NCI-H2196 treated with DMSO at 0.1 percent for 48 hours (cell line): ENCODE measurements around the gene LUZP4.
A peak's percentile ranks its signal among the peaks of the same experiment; 100 is the strongest.
"Not testable (repeated sequence)": the region's sequence is repeated elsewhere in the genome, so short reads cannot be mapped to it uniquely, and the experiment has no call there.

ENCODE experiments used
- DNase-seq: peaks from one replicate; lab custom pipeline; 2025; ENCODE audit not compliant: unreplicated experiment; lab: John Stamatoyannopoulos, UW

The LUZP4 gene, protein sequence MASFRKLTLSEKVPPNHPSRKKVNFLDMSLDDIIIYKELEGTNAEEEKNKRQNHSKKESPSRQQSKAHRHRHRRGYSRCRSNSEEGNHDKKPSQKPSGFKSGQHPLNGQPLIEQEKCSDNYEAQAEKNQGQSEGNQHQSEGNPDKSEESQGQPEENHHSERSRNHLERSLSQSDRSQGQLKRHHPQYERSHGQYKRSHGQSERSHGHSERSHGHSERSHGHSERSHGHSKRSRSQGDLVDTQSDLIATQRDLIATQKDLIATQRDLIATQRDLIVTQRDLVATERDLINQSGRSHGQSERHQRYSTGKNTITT

DNA sequence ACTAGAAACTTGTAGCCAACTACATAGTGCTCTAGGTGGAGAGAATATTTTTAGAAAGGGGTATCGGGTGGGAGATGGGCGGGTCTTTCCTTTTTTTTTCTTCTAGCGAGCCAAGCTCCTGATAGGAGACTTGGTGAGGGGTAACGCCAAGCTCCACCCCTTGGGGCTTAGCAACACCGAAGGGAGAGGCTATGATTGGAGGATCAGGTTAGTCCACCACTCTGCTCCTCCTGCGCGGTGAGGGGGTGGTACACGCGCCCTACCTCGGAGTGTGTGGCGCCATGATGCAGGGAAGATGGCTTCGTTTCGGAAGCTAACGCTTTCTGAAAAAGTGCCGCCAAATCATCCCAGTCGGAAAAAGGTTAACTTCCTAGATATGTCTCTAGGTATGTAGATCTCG, at the start of gene LUZP4:
LUZP4 (plus strand) TSS at position 251 of the 400 bp plus-strand sequence; CDS start at position 296, 45 bp downstream.
- DNase-seq = no peak

DNA sequence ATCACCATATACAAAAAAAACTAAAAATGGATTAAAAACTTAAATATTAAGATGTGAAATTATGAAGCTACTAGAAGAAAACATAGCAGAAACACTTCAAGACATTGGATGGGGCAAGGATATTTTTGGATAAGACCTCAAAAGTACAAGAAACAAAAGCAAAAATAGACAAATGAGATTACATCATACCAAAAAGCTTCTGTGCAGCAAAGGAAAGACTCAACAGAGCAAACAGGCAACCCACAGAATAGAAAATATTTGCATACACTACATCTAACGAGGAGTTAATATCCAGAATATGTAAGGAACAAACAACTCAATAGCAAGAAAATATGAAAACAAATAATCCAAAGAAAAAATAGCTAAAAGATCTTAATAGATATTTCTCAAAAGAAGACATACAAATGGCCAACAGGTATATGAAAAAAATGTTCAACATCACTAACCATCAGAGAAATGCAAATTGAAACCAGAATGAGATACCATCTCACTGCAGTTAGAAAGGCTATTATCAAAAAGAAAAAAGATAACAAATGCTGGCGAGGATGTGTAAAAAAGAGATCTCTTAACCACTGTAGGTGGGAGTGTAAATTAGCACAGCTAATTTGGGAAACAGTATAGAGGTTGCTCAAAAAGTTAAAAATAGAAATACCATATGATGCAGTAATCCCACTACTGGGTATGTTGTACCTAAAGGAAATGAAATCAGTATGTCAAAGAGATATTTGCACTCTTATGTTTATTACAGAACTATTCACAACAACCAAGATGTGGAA, 37.9 kb upstream of the LUZP4 start:
- no peak for DNase-seq

DNA sequence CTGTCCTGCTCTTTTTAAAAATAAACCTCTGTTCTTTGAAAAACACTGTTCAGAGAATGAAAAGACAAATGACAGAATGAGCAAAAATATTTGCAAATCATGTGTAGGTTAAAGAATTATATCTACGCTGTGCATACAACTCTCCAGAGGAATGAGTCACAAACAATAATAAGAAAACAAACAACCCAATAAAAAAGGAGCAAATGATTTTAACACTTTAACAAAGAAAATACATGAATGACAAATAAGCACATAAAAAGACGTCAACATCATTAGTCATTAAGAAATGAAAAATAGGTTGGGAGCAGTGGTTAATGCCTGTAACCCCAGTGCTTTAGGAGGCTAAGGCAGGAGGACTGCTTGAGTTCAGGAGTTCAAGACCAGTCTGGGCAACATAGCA, 34.5 kb upstream of the LUZP4 start:
- DNase-seq = no peak

DNA sequence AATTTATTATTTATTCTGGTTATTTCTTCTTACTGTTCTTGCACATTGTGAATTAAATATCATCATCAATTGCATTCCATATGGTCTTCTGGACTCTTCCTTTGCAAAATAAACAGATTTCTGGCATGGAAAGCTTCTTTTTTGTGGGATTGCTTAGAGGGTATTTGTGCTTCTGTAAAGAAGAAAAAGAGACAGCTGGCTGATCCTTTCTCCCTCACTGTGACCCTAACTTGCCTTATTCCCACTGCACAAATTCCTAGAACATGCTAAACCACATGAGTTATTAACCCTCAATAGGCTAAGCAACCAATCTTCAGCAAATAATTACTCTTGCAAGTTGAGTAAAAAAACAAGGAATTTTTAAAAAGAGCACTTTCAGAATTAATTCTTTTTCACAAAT, 31.8 kb upstream of the LUZP4 start:
- no peak for DNase-seq

DNA sequence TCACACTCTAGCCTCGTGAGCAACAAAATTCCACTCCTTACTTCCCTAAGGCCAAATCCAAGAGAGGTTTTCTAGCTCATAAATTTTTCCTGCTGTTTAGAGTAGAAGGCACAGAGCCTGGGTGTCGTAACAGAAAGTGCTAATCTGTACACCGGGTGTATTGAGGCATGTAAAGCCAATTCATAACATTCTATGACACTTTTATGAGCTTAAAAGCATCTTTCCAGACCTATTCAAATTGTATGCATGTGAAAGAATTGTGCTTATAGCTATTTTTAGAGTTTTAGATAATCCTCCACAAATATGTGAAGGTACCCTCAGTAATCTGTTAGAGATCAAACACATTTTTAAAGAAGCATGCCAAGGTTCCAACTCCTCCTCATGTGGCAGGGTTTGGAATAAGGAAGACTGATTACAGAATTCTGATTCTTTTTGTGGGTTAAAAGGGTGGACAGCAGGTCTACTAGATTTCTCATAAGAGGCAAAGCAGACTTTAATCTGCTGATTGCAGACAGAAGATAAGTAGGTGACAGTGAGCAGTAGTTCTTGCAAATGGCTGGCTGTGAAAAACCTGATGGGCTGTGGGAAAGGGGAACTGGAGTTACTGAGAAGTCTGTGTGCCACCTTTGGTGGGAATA, 30.2 kb upstream of the LUZP4 start:
- DNase-seq = no peak

DNA sequence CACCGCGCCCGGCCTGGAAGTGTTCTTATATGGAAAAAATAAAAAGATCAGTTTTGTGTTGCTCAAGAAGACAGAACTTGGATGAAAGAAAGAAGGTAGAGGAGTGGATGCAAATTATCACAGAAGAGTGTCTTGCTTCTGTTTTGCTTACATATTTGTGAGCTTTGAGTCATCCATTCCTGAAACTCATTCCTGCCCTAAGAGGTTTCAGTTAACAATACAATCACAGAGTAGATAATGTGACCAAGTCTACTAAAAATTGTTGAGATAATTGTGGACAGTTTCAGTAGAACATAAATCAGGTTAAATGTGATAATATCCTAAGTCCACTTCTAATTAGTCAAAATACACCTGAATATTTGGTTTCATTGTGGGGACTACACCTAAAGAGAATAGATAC, 29.2 kb upstream of the LUZP4 start:
- no peak for DNase-seq

DNA sequence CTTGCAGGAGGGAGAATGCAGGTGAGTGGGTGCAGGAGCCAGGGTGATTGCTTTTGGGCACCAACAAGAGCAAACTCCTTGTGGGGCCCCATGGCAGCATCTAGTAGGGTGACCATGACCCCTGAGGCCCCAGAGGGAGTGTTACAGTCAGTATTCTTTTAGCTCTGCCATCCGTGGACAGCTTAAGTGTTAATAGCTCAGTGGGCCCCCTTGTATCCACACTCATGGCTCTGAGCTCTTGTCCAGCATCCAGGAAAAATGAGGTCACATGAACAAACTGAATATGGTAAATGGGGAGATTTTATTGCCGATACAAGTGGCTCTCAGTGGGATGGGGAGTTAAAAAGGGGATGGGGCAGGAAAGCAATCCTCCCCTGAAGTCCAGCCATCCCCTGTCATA, 28.4 kb upstream of the LUZP4 start:
- DNase-seq = no peak

DNA sequence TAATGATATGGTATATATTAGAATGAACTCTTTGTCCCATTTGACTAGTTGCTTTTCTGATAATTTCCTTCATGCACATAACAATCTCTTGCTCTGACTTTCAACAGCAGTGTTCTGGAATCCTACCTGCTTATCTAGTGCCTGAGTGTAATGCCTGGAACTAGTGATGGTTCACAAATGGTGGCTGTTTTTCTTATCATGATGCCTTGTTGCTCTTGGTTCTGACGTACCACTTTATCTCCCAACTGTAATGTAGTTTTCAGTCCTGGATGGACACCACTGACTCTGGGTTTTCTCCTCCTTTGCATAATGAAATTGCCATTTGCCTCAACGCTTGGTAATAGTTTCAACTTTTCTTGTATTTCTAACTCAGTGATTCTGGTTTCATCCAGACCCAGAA, 25.5 kb upstream of the LUZP4 start:
- no peak for DNase-seq

DNA sequence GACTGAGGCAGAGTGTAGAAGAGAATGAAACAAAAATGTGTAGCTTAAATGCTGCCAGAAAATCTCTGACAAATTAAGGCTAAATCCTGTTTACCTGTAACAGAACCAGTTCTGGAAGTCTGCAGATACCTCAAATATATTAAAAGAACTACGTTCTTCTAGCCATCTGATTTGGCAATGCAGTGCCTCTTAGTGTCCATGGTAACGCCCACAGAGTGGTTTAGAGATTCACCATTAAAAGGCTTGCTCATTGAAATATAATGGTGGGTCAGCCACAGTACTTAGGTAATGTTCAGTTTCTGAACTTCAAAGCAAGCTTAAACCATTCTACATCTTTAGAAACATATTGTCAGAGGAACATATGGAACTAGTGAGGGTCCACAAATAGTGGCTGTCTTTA, 23.2 kb upstream of the LUZP4 start:
- DNase-seq = no peak

DNA sequence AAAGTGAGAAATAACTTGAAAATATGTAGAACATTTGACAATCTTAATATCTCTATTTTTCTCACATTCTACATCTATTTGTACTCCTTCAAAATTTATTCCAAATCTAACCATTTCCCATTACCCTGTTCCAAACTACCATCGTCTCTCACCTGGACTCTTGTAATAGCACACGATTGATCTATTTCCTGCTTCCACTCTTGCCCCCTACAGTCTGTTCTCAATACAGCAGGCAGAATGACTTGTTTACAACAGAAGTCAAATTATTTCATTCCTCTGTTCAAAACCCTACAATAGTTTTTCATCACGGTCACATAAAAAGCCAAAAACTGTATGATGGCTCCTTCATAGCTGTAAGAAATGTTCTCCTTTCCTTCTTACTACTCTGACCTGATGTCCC, 21.1 kb upstream of the LUZP4 start:
- no peak for DNase-seq

DNA sequence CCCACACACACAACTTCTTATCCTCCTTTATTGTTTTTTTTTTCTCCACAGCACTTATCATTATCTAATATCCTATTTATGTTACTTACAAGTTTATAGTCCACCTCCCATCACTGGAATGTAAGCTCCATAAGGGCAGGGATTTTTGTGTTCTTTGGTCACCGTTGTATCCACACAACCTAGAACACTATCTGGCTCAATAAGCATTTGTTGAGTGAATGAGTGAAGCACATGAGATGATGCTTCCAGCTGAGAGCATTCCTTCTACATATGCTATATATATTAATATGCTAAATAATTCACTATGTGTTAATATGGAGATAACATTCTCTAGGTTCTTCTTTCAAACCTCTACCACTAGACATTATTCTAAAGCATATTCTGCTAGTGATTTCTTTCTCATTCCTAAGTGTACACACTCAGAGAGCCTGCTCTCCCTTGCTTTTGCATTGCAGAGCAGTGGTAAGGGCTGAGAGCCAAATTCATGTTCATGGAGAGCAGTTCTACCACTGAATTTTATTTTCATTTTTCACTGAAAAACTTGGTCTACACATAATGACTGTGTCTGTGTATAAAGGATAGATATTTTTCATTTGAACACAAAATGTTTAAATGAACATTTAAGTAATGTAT, 20.3 kb upstream of the LUZP4 start:
- no peak for DNase-seq

DNA sequence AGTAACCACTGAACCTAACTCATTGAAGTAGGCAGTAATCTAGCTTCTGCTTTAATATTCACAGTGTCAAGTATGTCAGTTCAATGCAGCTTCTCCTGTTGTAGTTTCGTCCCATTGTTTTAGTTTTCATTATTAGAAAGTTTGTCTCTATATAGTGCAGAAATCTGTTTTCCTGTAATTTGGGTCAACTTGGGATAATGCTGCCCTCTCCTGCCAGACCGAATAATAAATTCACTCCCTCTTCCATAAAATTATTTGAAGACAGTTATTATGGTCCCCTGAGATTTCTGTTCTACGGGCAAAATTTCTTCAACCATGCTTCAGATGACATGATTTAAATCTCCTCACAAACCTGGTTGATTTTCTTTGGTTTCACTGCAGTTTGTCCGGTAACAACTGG, 4.6 kb upstream of the LUZP4 start:
- DNase-seq = no peak

DNA sequence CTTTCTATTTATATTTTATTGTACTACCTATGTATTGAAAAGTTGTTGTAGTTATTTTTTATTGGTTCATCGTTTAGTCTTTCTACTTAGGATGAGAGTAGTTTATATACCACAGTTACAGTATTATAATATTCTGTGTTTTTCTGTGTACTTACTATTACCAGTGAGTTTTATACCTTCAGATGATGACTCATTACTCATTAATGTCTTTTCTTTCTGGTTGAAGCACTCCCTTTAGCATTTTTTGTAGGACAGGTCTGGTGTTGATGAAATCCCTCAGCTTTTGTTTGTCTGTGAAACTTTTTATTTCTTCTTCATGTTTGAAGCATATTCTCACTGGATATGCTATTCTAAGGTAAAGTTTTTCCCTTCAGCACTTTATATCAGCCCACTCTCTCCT, 7.7 kb downstream of the LUZP4 start:
- no peak for DNase-seq

DNA sequence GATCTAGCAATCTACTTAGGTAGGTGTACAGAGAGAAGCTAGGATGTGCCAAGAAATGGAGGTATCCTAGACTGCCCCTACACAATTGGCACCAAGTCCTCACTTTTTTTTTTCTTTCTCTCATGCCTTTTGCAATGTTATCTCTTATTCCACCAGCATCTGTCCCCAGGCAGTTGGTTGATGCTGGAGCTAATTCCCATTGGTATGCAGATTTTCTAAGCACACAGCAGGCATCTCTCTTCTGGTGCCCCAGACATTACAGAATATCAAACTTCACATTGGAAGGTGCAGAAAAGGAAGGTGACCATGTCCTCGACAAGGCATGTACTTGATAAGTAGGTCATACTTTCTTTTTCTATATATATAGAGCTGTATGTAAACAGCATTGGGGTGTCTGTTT, 21.6 kb downstream of the LUZP4 start:
- no peak for DNase-seq

DNA sequence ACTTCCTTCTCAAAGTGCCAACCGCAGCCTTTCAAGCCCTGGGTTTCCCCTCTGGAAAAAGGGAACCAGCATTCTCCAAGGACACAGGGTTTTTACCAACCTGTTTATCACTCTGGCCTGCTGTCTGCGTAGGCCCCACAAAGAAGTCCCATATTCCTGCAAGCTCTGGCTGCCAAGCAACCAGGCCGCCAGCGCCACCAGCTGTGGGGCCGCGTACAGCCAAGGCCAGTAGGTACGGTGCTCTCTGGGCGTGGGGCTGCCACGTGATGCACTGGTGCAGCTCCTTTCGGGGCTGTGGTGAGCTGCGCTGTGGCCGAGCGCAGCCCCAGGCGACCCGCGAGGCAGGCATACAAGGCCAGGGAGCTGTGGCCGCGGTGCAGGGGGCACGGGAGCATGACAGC, 22.1 kb downstream of the LUZP4 start:
- no peak for DNase-seq

DNA sequence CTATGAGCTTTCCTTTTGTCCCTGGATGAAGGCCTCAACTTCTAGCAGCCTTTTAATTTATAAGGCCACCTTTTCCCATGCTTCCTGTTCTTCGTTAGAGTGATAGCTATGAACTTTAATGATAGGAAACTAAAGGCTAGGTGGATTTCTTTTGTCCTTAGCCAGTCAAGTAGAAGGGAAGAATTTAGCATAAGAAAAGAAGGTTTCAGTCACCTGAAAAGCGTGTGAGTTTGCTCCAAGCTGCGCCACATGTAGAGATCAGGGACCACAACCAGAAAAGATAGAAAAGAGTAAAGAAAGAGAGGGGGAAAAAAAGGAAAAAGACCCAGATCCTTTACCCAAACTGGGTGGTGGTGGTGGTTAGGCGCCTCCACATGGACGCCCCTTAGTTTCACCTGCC, 28.6 kb downstream of the LUZP4 start:
- no peak for DNase-seq

DNA sequence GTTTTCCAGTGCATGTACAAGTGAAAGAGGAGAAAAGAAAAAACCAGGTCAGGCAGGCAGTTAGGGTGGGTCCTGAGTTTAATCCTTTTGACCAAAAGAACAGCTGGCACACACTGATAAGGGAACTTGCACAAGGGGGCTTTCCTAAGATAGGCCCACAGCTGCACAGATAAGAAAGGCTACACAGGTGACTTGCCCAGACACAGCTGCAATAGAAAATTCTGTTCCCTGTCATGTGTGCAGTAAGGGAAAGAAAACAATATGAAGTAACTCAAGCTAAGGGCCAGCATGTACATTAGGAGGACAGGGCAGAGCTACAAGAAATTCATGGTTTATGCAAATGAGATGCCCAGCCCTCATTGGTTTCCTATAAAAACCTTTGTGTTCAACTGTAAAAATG, 32.9 kb downstream of the LUZP4 start:
- DNase-seq = no peak

DNA sequence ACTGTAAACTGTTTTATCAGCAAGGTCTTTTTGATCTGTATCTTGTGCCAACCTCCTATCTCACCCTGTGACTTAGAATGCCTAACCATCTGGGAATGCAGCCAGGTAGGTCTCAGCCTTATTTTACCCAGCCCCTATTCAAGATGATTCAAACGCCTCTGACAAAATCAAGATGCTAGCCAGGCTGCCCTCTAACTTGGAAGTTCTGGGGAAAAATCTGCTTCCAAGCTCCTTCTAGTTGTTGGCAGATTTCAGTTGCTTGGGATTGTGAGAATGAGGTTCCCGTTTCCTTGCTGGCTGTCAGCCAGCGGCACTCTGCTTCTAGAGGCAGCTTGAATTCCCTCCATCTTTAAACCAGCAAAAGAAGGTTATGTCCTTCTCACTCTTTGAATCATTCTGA, 34.7 kb downstream of the LUZP4 start:
- no peak for DNase-seq

DNA sequence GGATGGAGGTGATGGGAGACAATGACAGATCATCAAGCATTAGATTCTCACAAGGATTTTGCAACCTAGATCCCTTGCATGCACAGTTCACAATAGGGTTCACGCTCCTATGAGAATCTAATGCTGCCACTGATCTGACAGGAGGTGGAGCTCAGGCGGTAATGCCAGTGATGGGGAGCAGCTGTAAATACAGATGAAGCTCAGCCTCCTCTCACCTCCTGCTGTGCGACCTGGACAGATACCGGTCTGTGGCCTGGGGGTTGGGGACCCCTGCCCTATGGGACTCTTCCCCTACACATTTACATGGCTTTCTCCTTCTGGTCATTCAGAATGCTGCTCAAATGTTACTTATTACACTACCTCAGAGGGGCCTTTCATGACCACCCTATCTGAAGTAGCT, 39.8 kb downstream of the LUZP4 start:
- not testable (repeated sequence) for DNase-seq

DNA sequence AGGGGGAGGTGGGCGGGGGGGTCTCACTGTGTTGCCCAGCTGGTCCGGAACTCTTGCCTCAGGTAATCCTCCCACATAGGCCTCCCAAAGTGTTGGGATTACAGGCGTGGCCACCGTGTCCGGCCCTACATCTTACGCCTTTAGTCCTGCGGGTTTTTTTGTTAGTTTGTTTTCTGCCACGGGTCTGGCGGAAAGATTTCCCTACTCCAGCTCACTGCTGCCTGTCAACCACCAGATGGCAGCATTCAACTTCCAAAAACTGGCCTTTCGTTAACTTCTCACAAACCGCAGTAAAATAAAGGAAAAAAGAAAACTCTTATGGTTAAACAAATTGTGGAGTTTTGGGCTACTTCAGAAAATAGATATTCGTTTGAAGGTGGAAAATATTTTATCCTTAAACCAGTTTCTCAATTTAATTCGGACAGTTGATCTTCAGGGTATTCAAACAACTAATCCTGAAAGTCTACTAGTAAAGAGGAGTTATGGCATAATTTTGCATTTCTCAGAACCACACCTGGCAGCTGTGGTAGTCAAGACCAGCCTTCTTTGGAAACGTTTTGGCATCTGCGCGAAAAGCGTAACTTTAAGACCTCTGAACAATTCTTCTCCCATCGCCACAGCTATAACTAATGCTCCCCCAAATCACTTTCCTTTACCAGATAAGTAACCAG, 41.1 kb downstream of the LUZP4 start:
- DNase-seq = peak; percentile 26

DNA sequence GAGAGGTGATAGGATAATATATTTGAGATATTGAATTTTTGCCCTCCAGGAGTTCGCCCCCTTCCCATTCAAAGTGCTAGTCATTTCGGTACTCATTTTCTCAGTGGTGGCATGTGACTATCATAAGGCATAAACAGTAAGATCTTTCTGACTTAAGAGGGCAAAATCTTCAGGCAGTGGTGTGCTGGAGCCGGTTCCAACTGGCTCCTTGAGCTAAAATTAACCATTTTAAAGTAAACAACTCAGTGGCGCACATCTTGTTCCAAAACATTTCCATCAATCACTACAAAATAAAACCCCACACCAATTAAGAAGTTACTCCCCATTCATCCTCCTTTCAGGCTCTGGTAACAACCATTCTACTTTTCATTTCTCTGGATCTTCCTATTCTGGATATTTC, 43.3 kb downstream of the LUZP4 start:
- no peak for DNase-seq
